ENCODE data around the gene HOXA5. TPM values are rescaled to one million over a fixed set of nuclear protein-coding genes. Genes with fewer than 3 reads are reported as not detected.
A peak's percentile ranks its signal among the peaks of the same experiment; 100 is the strongest.

HOXA5 gene
- total and polyA plus RNA-seq, 8 donors, result 2.9 to 53.1 (median 10.7) TPM

DNA sequence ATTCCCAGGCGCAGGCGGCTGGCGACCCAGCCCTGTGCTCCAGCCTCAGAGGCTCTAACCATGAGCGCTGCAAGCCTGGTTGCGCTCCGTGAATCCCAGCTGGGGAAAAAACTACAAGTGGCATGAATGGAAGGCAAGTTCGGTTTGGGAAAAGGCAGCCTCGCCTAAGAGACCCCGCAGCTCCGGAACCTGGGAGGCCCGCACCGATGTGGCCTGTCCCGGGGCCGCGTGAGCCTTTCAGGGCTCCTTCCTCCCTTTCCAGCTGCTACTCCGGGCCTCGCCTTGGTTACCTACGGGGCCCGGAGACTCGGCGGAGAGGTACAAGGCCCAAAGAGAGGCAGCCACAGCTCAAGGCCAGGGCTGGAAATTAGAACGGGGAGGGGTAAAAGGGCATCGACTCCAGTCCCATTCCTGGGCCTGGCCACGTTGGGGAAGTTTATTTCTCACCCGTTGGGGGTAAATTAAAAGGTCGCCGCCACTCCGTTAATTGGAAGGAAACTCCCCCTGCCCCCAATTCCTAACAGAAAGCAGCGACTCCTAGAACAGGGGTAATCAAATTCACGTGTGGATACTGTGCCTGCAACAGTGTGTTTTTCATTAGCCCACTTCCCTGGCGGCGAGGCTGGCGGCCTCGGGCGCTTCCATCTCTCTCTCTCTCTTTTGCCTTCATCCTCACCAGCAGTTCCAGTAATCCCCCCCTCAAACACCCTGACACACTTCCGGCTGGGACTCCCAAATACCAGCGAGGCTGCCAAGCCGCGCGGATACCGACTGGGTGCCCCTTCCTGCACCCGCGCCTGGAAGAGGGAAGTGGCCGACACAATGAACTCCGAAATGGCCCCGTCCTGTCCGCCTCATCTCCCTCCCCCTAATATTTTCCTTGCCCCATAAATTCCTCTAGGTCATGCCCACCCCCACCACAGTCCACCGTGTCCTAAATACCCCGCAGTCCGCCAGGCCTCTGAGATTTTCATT lies 23.3 kb upstream of the HOXA5 start:
- Histone ChIP-seq H3K27ac (no peak overlapping the region), H3K4me3 (peak overlapping the region in 1 of 4 donors; percentile 41), H3K36me3 (no peaks in the 10 kb centered on the region), H3K27me3 (peaks cover 55 to 100% (median 93%) of the 10 kb centered on the region in 3 donors), H3K4me1 (peaks cover 17 to 46% (median 41%) of the 10 kb centered on the region in 4 donors), H3K9me3 (peaks cover 0 to 30% (median 9%) of the 10 kb centered on the region in 4 donors)
- WGBS, 5 donors, result 9 to 17% (median 15%) methylated on average over 43 to 50 of the region's 50 CpGs
- DNase-seq, result no peak
- intact Hi-C loops (cut with DNase I; ENCODE audit: low total_unique reads), result no loop called here
- TF ChIP-seq POLR2AphosphoS5 (IDR thresholded peaks at IDR 0.05) (no peak), POLR2A (IDR thresholded peaks at IDR 0.05) (no peak), EP300 (IDR thresholded peaks at IDR 0.05) (no peak)
- TF ChIP-seq, protein P1, sequence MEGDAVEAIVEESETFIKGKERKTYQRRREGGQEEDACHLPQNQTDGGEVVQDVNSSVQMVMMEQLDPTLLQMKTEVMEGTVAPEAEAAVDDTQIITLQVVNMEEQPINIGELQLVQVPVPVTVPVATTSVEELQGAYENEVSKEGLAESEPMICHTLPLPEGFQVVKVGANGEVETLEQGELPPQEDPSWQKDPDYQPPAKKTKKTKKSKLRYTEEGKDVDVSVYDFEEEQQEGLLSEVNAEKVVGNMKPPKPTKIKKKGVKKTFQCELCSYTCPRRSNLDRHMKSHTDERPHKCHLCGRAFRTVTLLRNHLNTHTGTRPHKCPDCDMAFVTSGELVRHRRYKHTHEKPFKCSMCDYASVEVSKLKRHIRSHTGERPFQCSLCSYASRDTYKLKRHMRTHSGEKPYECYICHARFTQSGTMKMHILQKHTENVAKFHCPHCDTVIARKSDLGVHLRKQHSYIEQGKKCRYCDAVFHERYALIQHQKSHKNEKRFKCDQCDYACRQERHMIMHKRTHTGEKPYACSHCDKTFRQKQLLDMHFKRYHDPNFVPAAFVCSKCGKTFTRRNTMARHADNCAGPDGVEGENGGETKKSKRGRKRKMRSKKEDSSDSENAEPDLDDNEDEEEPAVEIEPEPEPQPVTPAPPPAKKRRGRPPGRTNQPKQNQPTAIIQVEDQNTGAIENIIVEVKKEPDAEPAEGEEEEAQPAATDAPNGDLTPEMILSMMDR (IDR thresholded peaks at IDR 0.05), result no peak

GRCh38 chr7:27165996-27166530 lies 22.6 kb upstream of the HOXA5 start:
- WGBS, 5 donors, result 10 to 20% (median 10%) methylated on average over 33 to 46 of the region's 46 CpGs
- Histone ChIP-seq H3K36me3 (no peaks in the 10 kb centered on the region), H3K4me3 (peak overlapping the region; percentile 16 to 41 (median 28)), H3K9me3 (peaks cover 0 to 30% (median 9%) of the 10 kb centered on the region in 4 donors), H3K27me3 (peaks cover 55 to 100% (median 93%) of the 10 kb centered on the region in 3 donors), H3K27ac (no peak overlapping the region), H3K4me1 (peaks cover 22 to 49% (median 46%) of the 10 kb centered on the region in 4 donors)
- intact Hi-C loops (cut with DNase I; ENCODE audit: low total_unique reads), result no loop called here
- no peak for TF ChIP-seq POLR2AphosphoS5 (IDR thresholded peaks at IDR 0.05)
- TF ChIP-seq, protein P1 (IDR thresholded peaks at IDR 0.05), result no peak
- no peak for TF ChIP-seq POLR2A (IDR thresholded peaks at IDR 0.05)
- TF ChIP-seq EP300 (IDR thresholded peaks at IDR 0.05), result no peak
- DNase-seq, result no peak

DNA sequence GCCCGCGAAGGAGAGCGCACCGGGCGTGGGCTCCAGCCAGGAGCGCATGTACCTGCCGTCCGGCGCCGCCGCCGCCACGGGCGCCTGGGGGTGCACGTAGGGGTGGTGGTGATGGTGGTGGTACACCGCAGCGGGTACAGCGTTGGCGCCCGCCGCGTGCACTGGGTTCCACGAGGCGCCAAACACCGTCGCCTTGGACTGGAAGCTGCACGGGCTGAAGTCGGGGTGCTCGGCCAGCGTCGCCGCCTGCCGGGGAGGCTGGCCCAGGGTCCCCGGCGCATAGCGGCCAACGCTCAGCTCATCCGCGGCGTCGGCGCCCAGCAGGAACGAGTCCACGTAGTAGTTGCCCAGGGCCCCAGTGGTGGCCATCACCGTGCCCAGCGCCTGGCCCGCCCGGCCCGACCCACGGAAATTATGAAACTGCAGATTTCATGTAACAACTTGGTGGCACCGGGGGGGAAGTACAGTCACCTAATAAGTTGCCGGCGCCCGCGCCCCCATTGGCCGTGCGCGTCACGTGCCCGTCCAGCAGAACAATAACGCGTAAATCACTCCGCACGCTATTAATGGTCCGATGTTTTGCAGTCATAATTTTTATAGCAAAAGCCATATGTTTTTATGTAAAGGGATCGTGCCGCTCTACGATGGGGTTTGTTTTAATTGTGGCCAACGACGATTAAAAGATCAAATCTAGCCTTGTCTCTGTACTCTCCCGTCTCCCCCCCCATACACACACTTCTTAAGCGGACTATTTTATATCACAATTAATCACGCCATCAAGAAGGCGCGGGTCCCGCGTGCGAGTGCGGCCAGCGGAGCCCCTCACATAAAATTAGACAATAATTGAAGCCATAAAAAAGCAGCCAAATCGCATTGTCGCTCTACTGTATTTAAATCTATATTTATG lies 21.9 kb upstream of the HOXA5 start, which contains the start of gene HOXA9:
TSS of gene HOXA9 (minus strand) at position 449 of the 907 bp plus-strand sequence. CDS start at position 369, 80 bp downstream.
- TF ChIP-seq POLR2A (IDR thresholded peaks at IDR 0.05) (no peak), POLR2AphosphoS5 (IDR thresholded peaks at IDR 0.05) (no peak), EP300 (IDR thresholded peaks at IDR 0.05) (no peak)
- TF ChIP-seq, protein P1 (IDR thresholded peaks at IDR 0.05), result no peak
- Histone ChIP-seq H3K9me3 (peaks cover 0 to 30% (median 9%) of the 10 kb centered on the region in 4 donors), H3K4me3 (peak within 1 kb of the TSS; percentile 16 to 41 (median 28)), H3K27ac (peak within 1 kb of the TSS in 1 of 5 donors; percentile 6), H3K4me1 (peaks cover 24 to 56% (median 53%) of the 10 kb centered on the region in 4 donors), H3K36me3 (no peaks in the 10 kb centered on the region), H3K27me3 (peaks cover 55 to 100% (median 93%) of the 10 kb centered on the region in 3 donors)
- no peak for DNase-seq
- 5 to 14% (median 11%) methylated on average over 32 to 82 of the region's 82 CpGs for WGBS, 5 donors
- intact Hi-C loops (cut with DNase I; ENCODE audit: low total_unique reads), result no loop called here
